Stimulated activated CD8-positive, alpha-beta memory T cell treated with anti-CD3 and anti-CD28 coated beads, Interleukin-7, amount 100 ng/mL, for 4 hours (primary cell): ENCODE data around the gene RINL.
"Not testable (repeated sequence)": the region's sequence is repeated elsewhere in the genome, so short reads cannot be mapped to it uniquely, and the experiment has no call there.

Experiments
- DNase-seq, 2 donors: peaks; one replicate each; pipeline ENCODE4 v3.0.0-alpha.2; 2020; ENCODE audit warnings: low read depth in 2 of 2

Gene RINL

GRCh38 chr19:38904581-38905539 lies 26.8 kb upstream of the RINL start:
- DNase-seq, result no peak

DNA sequence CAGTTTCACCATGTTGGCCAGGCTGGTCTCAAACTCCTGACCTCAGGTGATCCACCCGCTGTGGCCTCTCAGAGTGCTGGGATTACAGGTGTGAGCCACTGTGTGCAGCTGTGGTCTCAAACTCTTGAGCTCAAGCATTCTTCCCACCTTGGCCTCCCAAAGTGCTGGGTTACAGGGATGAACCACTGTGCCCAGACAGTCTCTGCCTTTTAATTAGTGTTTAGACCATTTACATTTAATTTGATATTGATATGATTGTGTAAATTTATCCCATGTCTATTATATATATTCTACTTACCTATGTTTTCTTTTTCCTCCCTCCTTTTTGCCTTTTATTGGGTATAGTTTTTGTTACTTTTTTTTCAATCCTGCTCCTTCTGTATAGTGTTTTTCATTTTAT lies 23.6 kb upstream of the RINL start:
- no peak for DNase-seq

- no peak for DNase-seq
These were observed 22.7 kb upstream of the RINL start for GRCh38 chr19:38900743-38901190.

GRCh38 chr19:38900202-38900629 lies 22.1 kb upstream of the RINL start:
- DNase-seq, result no peak

- DNase-seq, result peak; percentile 99 to 100
These were observed 21.5 kb upstream of the RINL start, which contains the start of the genes NFKBIB and SIRT2 for GRCh38 chr19:38899447-38900201. NFKBIB (plus strand) TSS chr19:38899969; CDS start chr19:38900033, 64 bp downstream. SIRT2 (minus strand) TSS chr19:38899618; CDS start chr19:38899521, 97 bp downstream.

GRCh38 chr19:38898788-38899446 lies 20.8 kb upstream of the RINL start:
- DNase-seq, result no peak

DNA sequence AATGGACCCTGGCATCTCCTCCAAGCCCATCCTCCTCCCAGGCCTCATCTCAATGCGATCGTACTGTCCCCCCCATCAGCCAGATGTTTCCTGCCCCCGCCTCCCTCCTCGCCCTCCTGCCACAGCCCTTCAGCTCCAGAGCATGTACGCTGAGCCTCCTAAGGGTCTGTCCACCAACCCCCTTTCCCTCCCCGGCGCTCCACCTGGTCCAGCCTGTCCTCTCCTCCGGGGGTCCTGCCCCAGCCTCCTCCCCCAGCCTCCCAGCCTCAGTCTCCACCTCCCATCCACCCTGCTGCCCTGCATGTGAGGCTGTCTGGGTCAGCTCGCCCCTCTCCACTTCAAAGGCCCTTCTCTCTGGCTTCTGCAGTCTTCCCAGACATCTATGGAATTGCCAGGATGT lies 16.9 kb upstream of the RINL start:
- DNase-seq, result no peak

DNA sequence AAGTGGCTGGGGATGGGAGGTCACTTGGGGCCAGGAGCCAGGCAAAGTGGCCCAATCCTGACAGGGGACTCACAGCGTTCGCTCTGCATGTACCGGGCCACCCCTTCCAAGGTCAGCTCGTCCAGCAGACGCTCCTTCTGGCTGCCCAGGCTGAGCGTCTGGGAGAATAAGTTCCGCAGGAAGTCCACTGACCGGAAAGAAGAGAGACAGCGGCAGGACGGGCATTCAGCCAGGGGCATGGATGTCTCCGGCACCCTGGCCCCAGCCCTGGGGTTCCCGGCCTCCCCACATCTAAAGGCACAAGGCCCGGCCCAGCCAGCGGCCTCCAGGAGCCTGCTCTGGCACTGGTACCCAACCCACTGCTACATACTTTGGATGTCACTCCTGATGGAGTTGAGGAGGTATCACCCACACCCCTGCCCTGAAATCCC lies 15.3 kb upstream of the RINL start:
- DNase-seq, result no peak

- DNase-seq, result no peak
These were observed 14.8 kb upstream of the RINL start for GRCh38 chr19:38892841-38893240.

- no peak for DNase-seq
These were observed 13.7 kb upstream of the RINL start for GRCh38 chr19:38891771-38892170.

- no peak for DNase-seq
These were observed 12.6 kb upstream of the RINL start for GRCh38 chr19:38890686-38891085.

- DNase-seq, result no peak
These were observed 11.7 kb upstream of the RINL start for GRCh38 chr19:38889803-38890202.

- no peak for DNase-seq
These were observed 10.8 kb upstream of the RINL start for GRCh38 chr19:38888876-38889275.

DNA sequence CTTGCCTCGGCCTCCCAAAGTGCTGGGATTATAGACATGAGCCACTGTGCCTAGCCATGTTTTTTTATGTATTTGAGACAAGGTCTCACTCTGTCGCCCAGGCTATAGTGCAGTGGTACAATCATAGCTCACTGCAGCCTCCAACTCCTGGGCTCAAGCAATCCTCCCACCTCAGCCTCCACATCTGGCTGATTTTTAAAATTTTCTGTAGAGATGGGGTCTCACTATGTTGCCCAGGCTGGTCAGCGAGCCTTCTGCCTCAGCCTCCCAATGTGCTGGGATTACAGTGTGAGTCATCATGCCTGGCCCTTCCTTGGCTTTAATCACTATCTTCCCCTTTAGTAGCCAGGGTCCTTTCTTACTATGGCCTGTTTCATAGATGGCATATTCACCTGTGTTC lies 6.6 kb upstream of the RINL start:
- DNase-seq, result not testable (repeated sequence)

- DNase-seq, result no peak
These were observed 5.2 kb upstream of the RINL start for GRCh38 chr19:38883286-38883685.

- no peak for DNase-seq
These were observed 3.0 kb upstream of the RINL start for GRCh38 chr19:38880882-38881609.

- DNase-seq, result no peak
These were observed 2.2 kb upstream of the RINL start for GRCh38 chr19:38880076-38880881.

DNA sequence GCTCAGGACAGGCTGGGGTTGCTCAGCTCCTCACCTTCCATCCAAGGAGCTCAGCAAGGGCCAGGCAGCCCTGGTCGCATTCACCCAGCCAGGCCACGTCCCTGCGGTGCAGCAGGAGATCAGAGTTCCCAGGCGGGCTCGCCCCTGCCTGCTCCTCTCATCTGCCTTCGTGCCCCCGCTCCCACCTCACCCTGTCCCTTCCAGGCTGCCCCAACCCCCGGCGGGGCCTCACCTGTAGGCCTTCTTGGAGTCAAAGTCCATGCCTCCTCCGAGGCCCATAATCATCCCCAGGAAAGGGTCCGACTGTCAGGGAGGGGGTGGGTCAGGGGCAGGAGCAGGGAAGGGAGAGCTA lies 1.3 kb upstream of the RINL start:
- no peak for DNase-seq

DNA sequence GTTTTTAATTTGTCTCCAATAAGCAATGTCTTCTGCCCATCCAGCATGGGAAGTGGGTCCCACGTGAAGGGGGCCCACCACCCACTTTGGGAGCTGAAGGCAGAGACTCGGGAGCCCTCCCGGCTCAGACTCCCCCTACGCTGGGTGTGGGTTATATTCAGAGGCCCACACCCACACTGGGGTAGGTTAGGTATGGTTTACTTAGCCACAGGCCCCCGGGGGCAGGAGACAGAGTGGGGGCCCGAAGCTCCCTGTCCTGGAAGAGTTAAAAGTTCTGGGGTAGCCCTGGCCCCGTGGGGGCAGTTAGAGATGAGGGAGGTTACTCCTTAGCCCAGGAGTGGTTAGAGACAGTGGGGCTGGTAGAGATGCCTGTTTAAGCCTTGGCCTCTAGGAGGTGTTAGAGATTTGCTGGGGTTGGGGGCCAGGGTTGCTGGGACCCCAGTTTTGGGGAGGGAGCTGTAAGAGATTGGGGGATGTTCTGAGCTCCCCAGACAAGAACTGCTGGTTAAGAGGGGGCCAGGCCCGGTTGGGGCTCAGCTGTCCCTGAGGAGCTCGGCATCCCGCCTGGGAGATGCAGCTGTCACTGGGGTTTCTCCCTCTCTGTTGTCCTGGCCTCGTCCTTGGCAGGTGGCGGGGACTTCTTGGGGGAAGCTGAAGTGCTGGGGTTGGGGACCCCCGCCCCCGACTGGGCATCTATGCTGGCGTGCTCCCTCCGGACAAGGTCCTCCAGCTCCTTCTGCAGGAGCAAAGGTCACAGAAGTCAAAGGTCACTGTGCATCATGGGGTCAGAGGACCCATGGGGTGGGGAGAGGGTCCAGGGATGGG lies 712 bp upstream of the RINL start:
- no peak for DNase-seq
